ENCODE results near the gene POU4F2.
"Not testable (repeated sequence)": the region's sequence is repeated elsewhere in the genome, so short reads cannot be mapped to it uniquely, and the experiment has no call there.

Gene POU4F2

GRCh38 chr4:146661367-146661766 lies 22.7 kb downstream of the POU4F2 start:
- ChIA-PET CTCF (no interaction called here), POLR2A (no interaction called here)
- TF ChIP-seq L3MBTL2 (conservative IDR thresholded peaks at IDR 0.05) (no peak), ZNF384 (IDR thresholded peaks at IDR 0.05) (no peak)
- no peak for DNase-seq (ENCODE audit: extremely low spot score)

GRCh38 chr4:146663968-146664311 lies 25.2 kb downstream of the POU4F2 start:
- POLR2A ChIA-PET; CTCF ChIA-PET; DNase-seq (ENCODE audit: extremely low spot score): not testable (repeated sequence)

- ChIA-PET CTCF (no interaction called here), POLR2A (no interaction called here)
- no peak for TF ChIP-seq ARNT (IDR thresholded peaks at IDR 0.05)
- TF ChIP-seq ZNF384 (IDR thresholded peaks at IDR 0.05), result no peak
- no peak for TF ChIP-seq L3MBTL2 (conservative IDR thresholded peaks at IDR 0.05)
- no peak for TF ChIP-seq FOXA1 (IDR thresholded peaks at IDR 0.05)
- TF ChIP-seq TARDBP (IDR thresholded peaks at IDR 0.05), result no peak
- no peak for TF ChIP-seq CTBP1 (IDR thresholded peaks at IDR 0.05; ENCODE audit: borderline replicate concordance)
- TF ChIP-seq SUZ12 (IDR thresholded peaks at IDR 0.05), result no peak
- no peak for TF ChIP-seq NFRKB (IDR thresholded peaks at IDR 0.05)
- TF ChIP-seq ELF4 (IDR thresholded peaks at IDR 0.05), result no peak
- no peak for TF ChIP-seq FOXM1 (IDR thresholded peaks at IDR 0.05; ENCODE audit: borderline replicate concordance)
- no peak for TF ChIP-seq SP1 (IDR thresholded peaks at IDR 0.05)
- no peak for TF ChIP-seq HDGF (IDR thresholded peaks at IDR 0.05; ENCODE audit: borderline replicate concordance)
- TF ChIP-seq FOXK2 (IDR thresholded peaks at IDR 0.05), result no peak
- TF ChIP-seq, protein P1, sequence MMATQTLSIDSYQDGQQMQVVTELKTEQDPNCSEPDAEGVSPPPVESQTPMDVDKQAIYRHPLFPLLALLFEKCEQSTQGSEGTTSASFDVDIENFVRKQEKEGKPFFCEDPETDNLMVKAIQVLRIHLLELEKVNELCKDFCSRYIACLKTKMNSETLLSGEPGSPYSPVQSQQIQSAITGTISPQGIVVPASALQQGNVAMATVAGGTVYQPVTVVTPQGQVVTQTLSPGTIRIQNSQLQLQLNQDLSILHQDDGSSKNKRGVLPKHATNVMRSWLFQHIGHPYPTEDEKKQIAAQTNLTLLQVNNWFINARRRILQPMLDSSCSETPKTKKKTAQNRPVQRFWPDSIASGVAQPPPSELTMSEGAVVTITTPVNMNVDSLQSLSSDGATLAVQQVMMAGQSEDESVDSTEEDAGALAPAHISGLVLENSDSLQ (IDR thresholded peaks at IDR 0.05), result no peak
- no peak for DNase-seq (ENCODE audit: extremely low spot score)
Observed at GRCh38 chr4:146674829-146675570, 36.3 kb downstream of the POU4F2 start.

Measured in HEK293T (cell line).